H9 (cell line): ENCODE data around the gene ANP32B. TPM values are rescaled to one million over a fixed set of nuclear protein-coding genes. Genes with fewer than 3 reads are reported as not detected.

Experiments
- DNase-seq: peaks from one replicate; pipeline ENCODE4 v3.0.0-alpha.2; 2017
- H2AFZ ChIP-seq: one replicate; pipeline ENCODE4 v1.6.1; 2013; ENCODE audit warnings: mild to moderate bottlenecking, low read length, control low read depth, moderate library complexity
- H2AK5ac ChIP-seq: 2 replicates; pipeline ENCODE4 v1.6.1; 2013; ENCODE audit warnings: low read length, control low read depth, mixed read lengths; ENCODE audit not compliant: insufficient read length
- H2BK120ac ChIP-seq: one replicate; pipeline ENCODE4 v1.6.1; 2013; ENCODE audit warnings: low read depth, mild to moderate bottlenecking, low read length, control low read depth, inconsistent platforms; ENCODE audit not compliant: poor library complexity, severe bottlenecking
- H2BK12ac ChIP-seq: 2 replicates; pipeline ENCODE4 v1.6.1; 2013; ENCODE audit warnings: low read length, control low read depth, mixed read lengths, low read depth; ENCODE audit not compliant: insufficient read length
- H2BK15ac ChIP-seq: 2 replicates; pipeline ENCODE4 v1.6.1; 2013; ENCODE audit warnings: low read depth, low read length, control low read depth
- H2BK20ac ChIP-seq: one replicate; pipeline ENCODE4 v1.6.1; 2013; ENCODE audit warnings: low read depth, mild to moderate bottlenecking, low read length, control low read depth, inconsistent platforms; ENCODE audit not compliant: poor library complexity, severe bottlenecking
- H2BK5ac ChIP-seq: 2 replicates; pipeline ENCODE4 v1.6.1; 2013; ENCODE audit warnings: low read length, control low read depth, mixed read lengths; ENCODE audit not compliant: insufficient read length
- H3K14ac ChIP-seq: 2 replicates; pipeline ENCODE4 v1.6.1; 2013; ENCODE audit warnings: low read length, control low read depth; ENCODE audit not compliant: insufficient read depth
- H3K18ac ChIP-seq: 2 replicates; pipeline ENCODE4 v1.6.1; 2013; ENCODE audit warnings: low read depth, mild to moderate bottlenecking, mixed read lengths, low read length, control low read depth; ENCODE audit not compliant: insufficient read length
- H3K23ac ChIP-seq: 2 replicates; pipeline ENCODE4 v1.6.1; 2013; ENCODE audit warnings: low read length, control low read depth, mixed read lengths, low read depth; ENCODE audit not compliant: insufficient read length
- H3K23me2 ChIP-seq: 2 replicates; pipeline ENCODE4 v1.6.1; 2013; ENCODE audit warnings: low read depth, mild to moderate bottlenecking, mixed read lengths, low read length, control low read depth; ENCODE audit not compliant: insufficient read length, poor library complexity, severe bottlenecking
- H3K27ac ChIP-seq: 2 replicates; pipeline ENCODE4 v1.5.1; 2013; ENCODE audit warnings: low read length, control low read depth, mixed read lengths, low read depth; ENCODE audit not compliant: insufficient read length
- H3K27me3 ChIP-seq: 2 replicates; pipeline ENCODE4 v1.6.1; 2013; ENCODE audit warnings: low read length, control low read depth, inconsistent platforms; ENCODE audit not compliant: insufficient read depth
- H3K4ac ChIP-seq: 2 replicates; pipeline ENCODE4 v1.6.1; 2013; ENCODE audit warnings: low read depth, mild to moderate bottlenecking, control low read depth, inconsistent platforms, low read length, moderate library complexity
- H3K4me1 ChIP-seq: 2 replicates; pipeline ENCODE4 v1.6.1; 2013; ENCODE audit warnings: low read length, control low read depth, inconsistent platforms; ENCODE audit not compliant: insufficient read depth
- H3K4me2 ChIP-seq: 2 replicates; pipeline ENCODE4 v1.6.1; 2013; ENCODE audit warnings: low read length, control low read depth, mixed read lengths; ENCODE audit not compliant: insufficient read length, insufficient read depth
- H3K56ac ChIP-seq: 2 replicates; pipeline ENCODE4 v1.6.1; 2013; ENCODE audit warnings: low read depth, mild to moderate bottlenecking, mixed read lengths, low read length, control low read depth; ENCODE audit not compliant: insufficient read length
- H3K79me1 ChIP-seq: 2 replicates; pipeline ENCODE4 v1.6.1; 2013; ENCODE audit warnings: low read depth, mild to moderate bottlenecking, moderate library complexity, low read length, control low read depth, inconsistent platforms; ENCODE audit not compliant: insufficient read depth, poor library complexity, severe bottlenecking
- H3K79me2 ChIP-seq: 2 replicates; pipeline ENCODE4 v1.6.1; 2013; ENCODE audit warnings: low read length, control low read depth, inconsistent platforms; ENCODE audit not compliant: insufficient read depth
- H3K9ac ChIP-seq: 2 replicates; pipeline ENCODE4 v1.6.1; 2013; ENCODE audit warnings: low read length, control low read depth, mixed read lengths; ENCODE audit not compliant: insufficient read length; ENCODE audit errors: extremely low read depth
- H3K9me3 ChIP-seq: one replicate; pipeline ENCODE4 v1.6.1; 2013; ENCODE audit warnings: low read depth, low read length, inconsistent platforms; ENCODE audit not compliant: control insufficient read depth
- H3T11ph ChIP-seq: one replicate; pipeline ENCODE4 v1.6.1; 2013; ENCODE audit warnings: mild to moderate bottlenecking, low read length, control low read depth, inconsistent platforms
- H4K20me1 ChIP-seq: one replicate; pipeline ENCODE4 v1.6.1; 2013; ENCODE audit not compliant: control insufficient read depth, insufficient read length, insufficient read depth
- H4K5ac ChIP-seq: 2 replicates; pipeline ENCODE4 v1.6.1; 2013; ENCODE audit warnings: low read depth, mild to moderate bottlenecking, mixed read lengths, low read length, control low read depth; ENCODE audit not compliant: insufficient read length
- H4K8ac ChIP-seq: replicated peaks from 2 replicates; pipeline ENCODE4 v1.6.1; 2013; ENCODE audit warnings: low read length, control low read depth, mixed read lengths, low read depth; ENCODE audit not compliant: insufficient read length
- H4K91ac ChIP-seq: 2 replicates; pipeline ENCODE4 v1.6.1; 2013; ENCODE audit warnings: low read depth, mild to moderate bottlenecking, moderate library complexity, mixed read lengths, low read length, control low read depth; ENCODE audit not compliant: insufficient read length
- H3K27ac Mint-ChIP-seq, 3 experiments: 2 replicates in 2 of 3; 3 replicates in 1 of 3; pipeline ENCODE4 v1.8.0; 2020 to 2021; ENCODE audit warnings: mixed read lengths in 3 of 3, mild to moderate bottlenecking in 1 of 3, moderate library complexity in 1 of 3
- H3K27me3 Mint-ChIP-seq: 2 replicates; pipeline ENCODE4 v1.8.0; 2021; ENCODE audit warnings: low read depth, mild to moderate bottlenecking, moderate library complexity, mixed read lengths
- H3K36me3 Mint-ChIP-seq, 3 experiments: 2 replicates in 2 of 3; 3 replicates in 1 of 3; pipeline ENCODE4 v1.8.0; 2020 to 2021; ENCODE audit warnings: low read depth in 3 of 3, mixed read lengths in 3 of 3; ENCODE audit not compliant: insufficient read depth in 1 of 3
- H3K4me1 Mint-ChIP-seq, 2 experiments: 2 replicates each; pipeline ENCODE4 v1.8.0; 2020; ENCODE audit warnings: mixed read lengths in 2 of 2
- H3K4me3 Mint-ChIP-seq, 2 experiments: 2 replicates in 1 of 2; 3 replicates in 1 of 2; pipeline ENCODE4 v1.8.0; 2020 to 2021; ENCODE audit warnings: mild to moderate bottlenecking in 2 of 2, mixed read lengths in 2 of 2, moderate library complexity in 1 of 2
- H3K9me3 Mint-ChIP-seq, 2 experiments: 2 replicates in 1 of 2; 3 replicates in 1 of 2; pipeline ENCODE4 v1.8.0; 2020; ENCODE audit warnings: mild to moderate bottlenecking in 2 of 2, mixed read lengths in 2 of 2, moderate library complexity in 1 of 2
- WGBS: extraction: QIAGEN DNeasy Blood & Tissue Kit; methylation state at CpG from one replicate; pipeline ENCODE4 v1.1.7; 2013; ENCODE audit warnings: missing lambda C conversion rate, low lambda C conversion rate, mixed read lengths; ENCODE audit not compliant: insufficient read length; ENCODE audit errors: extremely low coverage; 5-methylcytosine and 5-hydroxymethylcytosine counted together
- total RNA-seq: library from RNA; stranded (reverse); gene quantifications from 2 replicates; pipeline ENCODE4 v1.2.1, GENCODE V29; 2021
- TF ChIP-seq, protein P1 (sequence below): fragments of 200-600 bp; sonication (generic); conservative IDR thresholded peaks from 3 replicates; pipeline ENCODE4 v1.8.0; 2021; ENCODE audit warnings: antibody characterized with exemption, mild to moderate bottlenecking

Gene ANP32B
- total RNA-seq, 1 experiment from 2014 or later: 91.6 TPM

DNA sequence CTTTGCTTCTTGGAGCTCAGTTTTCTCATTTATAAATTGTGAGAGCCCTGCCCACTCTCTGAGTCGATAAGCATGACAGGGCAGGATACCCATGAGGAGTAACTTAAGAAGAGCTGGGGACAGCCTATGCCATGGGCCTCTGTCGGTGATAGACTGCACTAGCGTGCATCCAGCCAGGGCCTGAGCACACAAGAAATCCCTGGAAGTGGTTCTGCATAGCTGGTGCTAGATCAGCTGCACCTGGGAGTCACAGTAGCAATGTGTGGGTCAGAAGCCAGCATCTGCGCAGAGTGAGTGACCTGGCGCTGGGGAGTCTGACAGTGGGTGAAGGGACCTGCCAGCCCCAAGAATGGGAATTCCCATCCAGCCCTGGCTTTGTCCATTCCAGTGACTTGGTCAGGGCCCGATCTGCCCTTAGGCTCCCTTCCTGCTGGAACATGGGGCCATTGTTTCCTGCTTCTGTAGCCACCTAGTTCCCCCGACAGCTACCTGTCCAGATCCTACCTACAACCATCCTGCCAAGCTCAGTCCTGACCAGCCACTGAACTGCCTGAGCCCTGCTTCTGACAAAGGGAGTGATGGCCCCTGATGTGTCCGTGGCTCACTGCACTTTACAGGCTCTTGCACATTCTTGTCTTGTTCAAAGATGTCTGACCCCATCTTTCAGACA lies 37.5 kb downstream of the ANP32B start:
- peak; percentile 23 for DNase-seq
- Histone ChIP-seq H4K20me1 (no peaks in the 10 kb centered on the region), H3K4me2 (no peak overlapping the region), H3K4me1 (no peaks in the 10 kb centered on the region), H2BK120ac (no peak overlapping the region), H4K91ac (no peak overlapping the region), H2AFZ (no peak overlapping the region), H3K79me1 (no peaks in the 10 kb centered on the region), H3K9ac (no peak overlapping the region), H3K79me2 (no peaks in the 10 kb centered on the region), H3T11ph (no peak overlapping the region), H2BK12ac (no peak overlapping the region), H3K23me2 (no peaks in the 10 kb centered on the region), H3K27me3 (no peaks in the 10 kb centered on the region), H2AK5ac (no peak overlapping the region), H3K27ac (no peak overlapping the region), H2BK5ac (no peak overlapping the region), H2BK20ac (no peak overlapping the region), H2BK15ac (no peak overlapping the region), H3K18ac (no peak overlapping the region), H3K14ac (no peak overlapping the region), H3K23ac (no peak overlapping the region), H4K5ac (no peak overlapping the region), H4K8ac (no peak overlapping the region), H3K4ac (no peak overlapping the region), H3K9me3 (no peaks in the 10 kb centered on the region), H3K56ac (no peak overlapping the region)
- Mint-ChIP-seq H3K4me3 (no peak overlapping the region), H3K36me3 (peaks cover 0 to 23% (median 10%) of the 10 kb centered on the region in 3 experiments; a peak in 3 of 7 replicates), H3K27me3 (no peaks in the 10 kb centered on the region), H3K4me1 (no peaks in the 10 kb centered on the region), H3K9me3 (no peaks in the 10 kb centered on the region), H3K27ac (no peak overlapping the region; a peak in 1 of 7 replicates)
- WGBS: no CpG with 5 or more reads among the region's 8 CpGs
- TF ChIP-seq, protein P1, sequence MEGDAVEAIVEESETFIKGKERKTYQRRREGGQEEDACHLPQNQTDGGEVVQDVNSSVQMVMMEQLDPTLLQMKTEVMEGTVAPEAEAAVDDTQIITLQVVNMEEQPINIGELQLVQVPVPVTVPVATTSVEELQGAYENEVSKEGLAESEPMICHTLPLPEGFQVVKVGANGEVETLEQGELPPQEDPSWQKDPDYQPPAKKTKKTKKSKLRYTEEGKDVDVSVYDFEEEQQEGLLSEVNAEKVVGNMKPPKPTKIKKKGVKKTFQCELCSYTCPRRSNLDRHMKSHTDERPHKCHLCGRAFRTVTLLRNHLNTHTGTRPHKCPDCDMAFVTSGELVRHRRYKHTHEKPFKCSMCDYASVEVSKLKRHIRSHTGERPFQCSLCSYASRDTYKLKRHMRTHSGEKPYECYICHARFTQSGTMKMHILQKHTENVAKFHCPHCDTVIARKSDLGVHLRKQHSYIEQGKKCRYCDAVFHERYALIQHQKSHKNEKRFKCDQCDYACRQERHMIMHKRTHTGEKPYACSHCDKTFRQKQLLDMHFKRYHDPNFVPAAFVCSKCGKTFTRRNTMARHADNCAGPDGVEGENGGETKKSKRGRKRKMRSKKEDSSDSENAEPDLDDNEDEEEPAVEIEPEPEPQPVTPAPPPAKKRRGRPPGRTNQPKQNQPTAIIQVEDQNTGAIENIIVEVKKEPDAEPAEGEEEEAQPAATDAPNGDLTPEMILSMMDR: no peak
